ENCODE data around the gene RNF207. TPM values are rescaled to one million over a fixed set of nuclear protein-coding genes. Genes with fewer than 3 reads are reported as not detected.
"Not testable (repeated sequence)": the region's sequence is repeated elsewhere in the genome, so short reads cannot be mapped to it uniquely, and the experiment has no call there.

Gene RNF207
- total RNA-seq, 2 donors from 2014 or later = 18.4 to 19.4 TPM

- H3K27ac ChIP-seq = no peak overlapping the region
- no peaks in the 10 kb centered on the region for H3K9me3 ChIP-seq
- H3K36me3 ChIP-seq = no peaks in the 10 kb centered on the region
- no peak for DNase-seq
- no peak overlapping the region for H3K9ac ChIP-seq (ENCODE audit: low read depth in 2 of 2, low read length in 2 of 2)
- peaks cover 8% of the 10 kb centered on the region for H3K4me1 ChIP-seq
- intact Hi-C loops (cut with DNase I) = no loop called here
- no peak for TF ChIP-seq CTCF (IDR thresholded peaks at IDR 0.05)
- no peaks in the 10 kb centered on the region for H3K27me3 ChIP-seq
- no peak overlapping the region for H3K4me3 ChIP-seq
Observed at GRCh38 chr1:6212193-6212959, 6.5 kb downstream of the RNF207 start.

GRCh38 chr1:6218375-6219164 is 12.7 kb downstream of the RNF207 start:
- no peak for DNase-seq
- H3K4me3 ChIP-seq = no peak overlapping the region
- H3K9ac ChIP-seq (ENCODE audit: low read depth in 2 of 2, low read length in 2 of 2) = no peak overlapping the region
- intact Hi-C loops (cut with DNase I) = no loop called here
- no peak overlapping the region for H3K27ac ChIP-seq
- no peaks in the 10 kb centered on the region for H3K4me1 ChIP-seq
- no peaks in the 10 kb centered on the region for H3K36me3 ChIP-seq
- no peak for TF ChIP-seq CTCF (IDR thresholded peaks at IDR 0.05)
- H3K9me3 ChIP-seq = no peaks in the 10 kb centered on the region
- H3K27me3 ChIP-seq = no peaks in the 10 kb centered on the region

- H3K36me3 ChIP-seq; H3K27ac ChIP-seq; H3K9ac ChIP-seq (ENCODE audit: low read depth in 2 of 2, low read length in 2 of 2): not testable (repeated sequence)
Observed at GRCh38 chr1:6219641-6220040, 13.7 kb downstream of the RNF207 start.

GRCh38 chr1:6220236-6220635 is 14.3 kb downstream of the RNF207 start:
- Histone ChIP-seq H3K9ac (ENCODE audit: low read depth in 2 of 2, low read length in 2 of 2) (no peak overlapping the region), H3K27ac (no peak overlapping the region), H3K36me3 (no peaks in the 10 kb centered on the region), H3K27me3 (no peaks in the 10 kb centered on the region), H3K4me3 (no peak overlapping the region), H3K4me1 (no peaks in the 10 kb centered on the region), H3K9me3 (no peaks in the 10 kb centered on the region)
- intact Hi-C loops (cut with DNase I) = no loop called here
- DNase-seq = no peak
- no peak for TF ChIP-seq CTCF (IDR thresholded peaks at IDR 0.05)

More at GRCh38 chr1:6219641-6220040, 13.7 kb downstream of the RNF207 start:
- H3K4me1 ChIP-seq; H3K27me3 ChIP-seq; H3K4me3 ChIP-seq; DNase-seq; H3K9me3 ChIP-seq; intact Hi-C loops (cut with DNase I): not testable (repeated sequence)

GRCh38 chr1:6221210-6221784 is 15.4 kb downstream of the RNF207 start:
- Histone ChIP-seq H3K4me1 (no peaks in the 10 kb centered on the region), H3K36me3 (no peaks in the 10 kb centered on the region), H3K9ac (ENCODE audit: low read depth in 2 of 2, low read length in 2 of 2) (no peak overlapping the region), H3K27ac (no peak overlapping the region), H3K27me3 (no peaks in the 10 kb centered on the region), H3K4me3 (no peak overlapping the region), H3K9me3 (no peaks in the 10 kb centered on the region)
- intact Hi-C loops (cut with DNase I) = no loop called here
- TF ChIP-seq CTCF (IDR thresholded peaks at IDR 0.05) = no peak
- DNase-seq = no peak
